DOHH2 (cell line): ENCODE results near the gene ATG2B.

Source experiments
- H3F3A ChIP-seq: fragments of 200-600 bp; sonication (generic), shearing (Covaris generic); 2 replicates; pipeline ENCODE4 v1.6.0; 2016; ENCODE audit warnings: antibody characterized with exemption, mild to moderate bottlenecking; ENCODE audit not compliant: control insufficient read depth, insufficient read depth
- H3K27ac ChIP-seq: fragments of 200-600 bp; sonication (generic); 2 replicates; pipeline ENCODE4 v1.5.1; 2014; ENCODE audit warnings: low read depth, mild to moderate bottlenecking, low read length, moderate library complexity
- H3K27me3 ChIP-seq: fragments of 200-600 bp; sonication (generic); 2 replicates; pipeline ENCODE4 v1.6.1; 2014; ENCODE audit warnings: mild to moderate bottlenecking, low read length, mixed read lengths; ENCODE audit not compliant: control insufficient read depth
- H3K36me3 ChIP-seq: fragments of 200-600 bp; sonication (generic); 2 replicates; pipeline ENCODE4 v1.6.1; 2014; ENCODE audit warnings: mild to moderate bottlenecking, low read length, moderate library complexity, mixed read lengths; ENCODE audit not compliant: control insufficient read depth
- H3K4me1 ChIP-seq: fragments of 200-600 bp; sonication (generic); 2 replicates; pipeline ENCODE4 v1.6.1; 2014; ENCODE audit warnings: mild to moderate bottlenecking, low read length, mixed read lengths; ENCODE audit not compliant: control insufficient read depth
- H3K4me2 ChIP-seq: fragments of 200-600 bp; sonication (generic); 2 replicates; pipeline ENCODE4 v1.6.0; 2014; ENCODE audit warnings: mild to moderate bottlenecking, low read length, moderate library complexity
- H3K4me3 ChIP-seq: fragments of 200-600 bp; sonication (generic); 2 replicates; pipeline ENCODE4 v1.5.1; 2014; ENCODE audit warnings: mild to moderate bottlenecking, low read length, mixed read lengths
- H3K79me2 ChIP-seq: fragments of 200-600 bp; sonication (generic); 2 replicates; pipeline ENCODE4 v1.6.1; 2014; ENCODE audit warnings: mild to moderate bottlenecking, low read length, mixed read lengths; ENCODE audit not compliant: control insufficient read depth
- H3K9me2 ChIP-seq: fragments of 200-600 bp; sonication (generic); replicated peaks from 2 replicates; pipeline ENCODE4 v1.6.1; 2014; ENCODE audit warnings: mild to moderate bottlenecking, low read length, mixed read lengths; ENCODE audit not compliant: control insufficient read depth
- H3K9me3 ChIP-seq: fragments of 200-600 bp; sonication (generic); 2 replicates; pipeline ENCODE4 v1.6.1; 2014; ENCODE audit warnings: antibody characterized with exemption, low read length, mixed read lengths; ENCODE audit not compliant: control insufficient read depth, insufficient read depth
- H4K20me1 ChIP-seq: fragments of 200-600 bp; sonication (generic); 2 replicates; pipeline ENCODE4 v1.6.0; 2014; ENCODE audit warnings: low read depth, mild to moderate bottlenecking, antibody characterized with exemption, low read length, moderate library complexity; ENCODE audit not compliant: control insufficient read depth, insufficient read depth
- CTCF ChIP-seq: fragments of 200-600 bp; sonication (generic); IDR thresholded peaks from one replicate; pipeline ENCODE4 v1.5.1; 2014; ENCODE audit warnings: antibody characterized with exemption, mild to moderate bottlenecking, low read depth, low read length; ENCODE audit not compliant: poor library complexity, severe bottlenecking
- EZH2phosphoT487 ChIP-seq: fragments of 200-600 bp; sonication (generic); IDR thresholded peaks from 2 replicates; pipeline ENCODE4 v1.6.1; 2017; ENCODE audit warnings: borderline replicate concordance, mild to moderate bottlenecking, antibody characterized with exemption, low read length, moderate library complexity, mixed read lengths

ATG2B gene

GRCh38 chr14:96362965-96363750 is at the start of gene ATG2B, which contains the start of gene GSKIP:
TSS of gene ATG2B (minus strand) at chr14:96363341. CDS start at chr14:96362976, 365 bp downstream.
TSS of gene GSKIP (plus strand) at chr14:96363526. CDS start at chr14:96382248, 18,722 bp downstream.
- Histone ChIP-seq H3K9me2 (no peaks in the 10 kb centered on the region), H3K79me2 (peaks cover 86% of the 10 kb centered on the region), H3K9me3 (no peaks in the 10 kb centered on the region), H3K27ac (peak within 1 kb of the TSS; percentile 70), H3K27me3 (no peaks in the 10 kb centered on the region), H3K4me1 (peaks cover 27% of the 10 kb centered on the region), H3F3A (no peaks in the 10 kb centered on the region), H3K4me3 (peak within 1 kb of the TSS; percentile 84), H4K20me1 (peaks cover 7% of the 10 kb centered on the region; the same call in 1 of the 2 replicates), H3K36me3 (peaks cover 9% of the 10 kb centered on the region), H3K4me2 (peak within 1 kb of the TSS; percentile 92)
- no peak for TF ChIP-seq CTCF
- no peak for TF ChIP-seq EZH2phosphoT487

- no peaks in the 10 kb centered on the region for H3K4me1 ChIP-seq
- no peak overlapping the region for H3K4me2 ChIP-seq
- H3K4me3 ChIP-seq: no peak overlapping the region
- TF ChIP-seq CTCF (no peak), EZH2phosphoT487 (no peak)
- no peaks in the 10 kb centered on the region for H3K36me3 ChIP-seq
- H3K79me2 ChIP-seq: no peaks in the 10 kb centered on the region
- no peaks in the 10 kb centered on the region for H3K9me3 ChIP-seq
- H4K20me1 ChIP-seq: no peaks in the 10 kb centered on the region
- no peaks in the 10 kb centered on the region for H3K9me2 ChIP-seq
- H3F3A ChIP-seq: no peaks in the 10 kb centered on the region
- H3K27ac ChIP-seq: no peak overlapping the region
- H3K27me3 ChIP-seq: no peaks in the 10 kb centered on the region
Measured at GRCh38 chr14:96410119-96410518, 47.0 kb upstream of the ATG2B start.

- Histone ChIP-seq H3K36me3 (no peaks in the 10 kb centered on the region), H3K9me3 (no peaks in the 10 kb centered on the region), H3K4me1 (no peaks in the 10 kb centered on the region), H4K20me1 (no peaks in the 10 kb centered on the region), H3K27ac (no peak overlapping the region), H3K27me3 (no peaks in the 10 kb centered on the region), H3F3A (no peaks in the 10 kb centered on the region), H3K4me2 (no peak overlapping the region), H3K9me2 (no peaks in the 10 kb centered on the region), H3K4me3 (no peak overlapping the region), H3K79me2 (no peaks in the 10 kb centered on the region)
- TF ChIP-seq EZH2phosphoT487: no peak
Measured at GRCh38 chr14:96409701-96410100, 46.6 kb upstream of the ATG2B start.

GRCh38 chr14:96408608-96409007 is 45.5 kb upstream of the ATG2B start:
- 0 out of 2 replicates have a peak, but pooled peaks cover 4% of the 10 kb centered on the region for H3K27me3 ChIP-seq
- H3K79me2 ChIP-seq: no peaks in the 10 kb centered on the region

More at GRCh38 chr14:96408608-96409007, 45.5 kb upstream of the ATG2B start:
- H3K4me1 ChIP-seq: no peaks in the 10 kb centered on the region
- H3K4me2 ChIP-seq: no peak overlapping the region
- no peaks in the 10 kb centered on the region for H3K36me3 ChIP-seq
- no peaks in the 10 kb centered on the region for H4K20me1 ChIP-seq
- H3K4me3 ChIP-seq: no peak overlapping the region
- no peaks in the 10 kb centered on the region for H3F3A ChIP-seq
- TF ChIP-seq EZH2phosphoT487: no peak
- no peak for TF ChIP-seq CTCF
- H3K9me3 ChIP-seq: no peaks in the 10 kb centered on the region
- no peak overlapping the region for H3K27ac ChIP-seq
- H3K9me2 ChIP-seq: no peaks in the 10 kb centered on the region
